Gastroesophageal sphincter (tissue), 3 donors: ENCODE data around the gene TBC1D5.

Experiments
- POLR2A ChIP-seq, 2 donors: fragments of 450-650 bp; IDR thresholded peaks; one replicate each; pipeline ENCODE4 v1.6.1; 2017; ENCODE audit warnings: antibody characterized with exemption in 2 of 2, mild to moderate bottlenecking in 2 of 2, moderate library complexity in 1 of 2
- TF ChIP-seq, protein P1 (sequence below), 4 experiments: fragments of 200-600 bp in 2 of 4; fragments of 450-650 bp in 2 of 4; sonication (generic) in 1 of 4; IDR thresholded peaks; one replicate each; pipeline ENCODE4 v1.5.1; 2017 to 2019; ENCODE audit warnings: antibody characterized with exemption in 4 of 4, mild to moderate bottlenecking in 2 of 4, moderate library complexity in 2 of 4

DNA sequence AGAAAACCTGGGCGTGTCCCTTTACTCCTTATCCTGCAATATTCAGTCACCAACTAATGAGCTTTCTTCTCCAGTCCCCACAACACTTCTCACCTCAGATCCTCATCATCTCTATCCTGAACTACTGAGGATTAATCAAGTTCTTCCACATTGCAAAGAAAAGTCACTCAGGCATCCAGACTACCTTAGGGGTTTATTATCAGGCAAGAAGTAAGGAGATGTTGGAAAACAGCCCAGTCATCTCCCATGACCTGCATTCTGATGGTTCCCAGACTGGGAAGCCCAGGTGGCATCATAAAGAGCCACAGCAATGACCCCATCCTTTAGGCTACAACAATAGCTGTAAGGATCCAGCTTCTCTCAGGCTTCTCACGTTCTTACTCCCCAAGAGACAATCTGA is 3.5 kb upstream of the TBC1D5 start:
- TF ChIP-seq, protein P1, sequence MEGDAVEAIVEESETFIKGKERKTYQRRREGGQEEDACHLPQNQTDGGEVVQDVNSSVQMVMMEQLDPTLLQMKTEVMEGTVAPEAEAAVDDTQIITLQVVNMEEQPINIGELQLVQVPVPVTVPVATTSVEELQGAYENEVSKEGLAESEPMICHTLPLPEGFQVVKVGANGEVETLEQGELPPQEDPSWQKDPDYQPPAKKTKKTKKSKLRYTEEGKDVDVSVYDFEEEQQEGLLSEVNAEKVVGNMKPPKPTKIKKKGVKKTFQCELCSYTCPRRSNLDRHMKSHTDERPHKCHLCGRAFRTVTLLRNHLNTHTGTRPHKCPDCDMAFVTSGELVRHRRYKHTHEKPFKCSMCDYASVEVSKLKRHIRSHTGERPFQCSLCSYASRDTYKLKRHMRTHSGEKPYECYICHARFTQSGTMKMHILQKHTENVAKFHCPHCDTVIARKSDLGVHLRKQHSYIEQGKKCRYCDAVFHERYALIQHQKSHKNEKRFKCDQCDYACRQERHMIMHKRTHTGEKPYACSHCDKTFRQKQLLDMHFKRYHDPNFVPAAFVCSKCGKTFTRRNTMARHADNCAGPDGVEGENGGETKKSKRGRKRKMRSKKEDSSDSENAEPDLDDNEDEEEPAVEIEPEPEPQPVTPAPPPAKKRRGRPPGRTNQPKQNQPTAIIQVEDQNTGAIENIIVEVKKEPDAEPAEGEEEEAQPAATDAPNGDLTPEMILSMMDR (IDR thresholded peaks at IDR 0.05), result no peak
- TF ChIP-seq POLR2A (IDR thresholded peaks at IDR 0.05), result no peak
